Activated naive CD4-positive, alpha-beta T cell treated with Interleukin-2 at 50 U/mL for 16 hours (primary cell): Measurements from ENCODE around the gene FGF2.

ENCODE experiments used
- DNase-seq: peaks from one replicate; pipeline ENCODE4 v3.0.0-alpha.2; 2020

The FGF2 gene

GRCh38 chr4:122945136-122945535, 118.5 kb downstream of the FGF2 start:
- peak; percentile 27 for DNase-seq

- no peak for DNase-seq
Observed at GRCh38 chr4:122946142-122946541, 119.5 kb downstream of the FGF2 start.
